RCC 7860 (cell line): ENCODE results near the gene TCF25.
"Not testable (repeated sequence)": the region's sequence is repeated elsewhere in the genome, so short reads cannot be mapped to it uniquely, and the experiment has no call there.

Source experiments
- DNase-seq: peaks from one replicate; pipeline ENCODE4 v3.0.0-alpha.2; 2015; ENCODE audit warnings: low spot score
- FAIRE-seq: peaks from 2 replicates; lab custom pipeline; 2012; peaks lifted over from hg19 to GRCh38; lab: Jason Lieb, UNC

The TCF25 gene

GRCh38 chr16:89919535-89920406, 46.4 kb downstream of the TCF25 start:
- no peak for FAIRE-seq
- no peak for DNase-seq

GRCh38 chr16:89920723-89921122, 47.3 kb downstream of the TCF25 start:
- peak; percentile 43 for DNase-seq
- no peak for FAIRE-seq

GRCh38 chr16:89921131-89921701, 47.8 kb downstream of the TCF25 start:
- FAIRE-seq (no peak), DNase-seq (no peak)

- FAIRE-seq (peak; percentile 83), DNase-seq (peak; percentile 90)
Measured at GRCh38 chr16:89921702-89922476, 48.5 kb downstream of the TCF25 start.

GRCh38 chr16:89922477-89922883, 49.1 kb downstream of the TCF25 start:
- DNase-seq = peak; percentile 86

GRCh38 chr16:89922884-89923639, 49.7 kb downstream of the TCF25 start, which contains the start of gene TUBB3:
Gene TUBB3, plus strand, starts transcription at chr16:89923342. Its CDS starts 60 bp downstream, at chr16:89923402.
- DNase-seq = peak; percentile 72
- no peak for FAIRE-seq

More at GRCh38 chr16:89922477-89922883, 49.1 kb downstream of the TCF25 start:
- no peak for FAIRE-seq

GRCh38 chr16:89923640-89924296, 50.4 kb downstream of the TCF25 start:
- FAIRE-seq = no peak
- DNase-seq = no peak

- no peak for FAIRE-seq
Measured at GRCh38 chr16:89924297-89924924, 51.0 kb downstream of the TCF25 start.

GRCh38 chr16:89924925-89925307, 51.5 kb downstream of the TCF25 start:
- DNase-seq (no peak), FAIRE-seq (no peak)

More at GRCh38 chr16:89924297-89924924, 51.0 kb downstream of the TCF25 start:
- DNase-seq = no peak

- DNase-seq (no peak), FAIRE-seq (no peak)
Measured at GRCh38 chr16:89925596-89926079, 52.2 kb downstream of the TCF25 start.

GRCh38 chr16:89931305-89931896, 58.0 kb downstream of the TCF25 start:
- no peak for FAIRE-seq
- peak; percentile 40 for DNase-seq

GRCh38 chr16:89931964-89932363, 58.6 kb downstream of the TCF25 start:
- FAIRE-seq (no peak), DNase-seq (no peak)

GRCh38 chr16:89934019-89934418, 60.6 kb downstream of the TCF25 start:
- not testable (repeated sequence) for DNase-seq, FAIRE-seq

- DNase-seq = no peak
- FAIRE-seq = no peak
Measured at GRCh38 chr16:89934611-89935553, 61.5 kb downstream of the TCF25 start.

- DNase-seq, FAIRE-seq: not testable (repeated sequence)
Measured at GRCh38 chr16:89935620-89936019, 62.2 kb downstream of the TCF25 start.

GRCh38 chr16:89936034-89936433, 62.6 kb downstream of the TCF25 start:
- DNase-seq = no peak
- FAIRE-seq = no peak

- DNase-seq = no peak
- no peak for FAIRE-seq
Measured at GRCh38 chr16:89936508-89936907, 63.1 kb downstream of the TCF25 start.

GRCh38 chr16:89936981-89937380, 63.6 kb downstream of the TCF25 start:
- DNase-seq (no peak), FAIRE-seq (no peak)
